ENCODE data around the gene CCT5. TPM values are rescaled to one million over a fixed set of nuclear protein-coding genes. Genes with fewer than 3 reads are reported as not detected.
"Not testable (repeated sequence)": the region's sequence is repeated elsewhere in the genome, so short reads cannot be mapped to it uniquely, and the experiment has no call there.

Gene CCT5
- total RNA-seq, 2 donors from 2014 or later, result 347 to 353 TPM

DNA sequence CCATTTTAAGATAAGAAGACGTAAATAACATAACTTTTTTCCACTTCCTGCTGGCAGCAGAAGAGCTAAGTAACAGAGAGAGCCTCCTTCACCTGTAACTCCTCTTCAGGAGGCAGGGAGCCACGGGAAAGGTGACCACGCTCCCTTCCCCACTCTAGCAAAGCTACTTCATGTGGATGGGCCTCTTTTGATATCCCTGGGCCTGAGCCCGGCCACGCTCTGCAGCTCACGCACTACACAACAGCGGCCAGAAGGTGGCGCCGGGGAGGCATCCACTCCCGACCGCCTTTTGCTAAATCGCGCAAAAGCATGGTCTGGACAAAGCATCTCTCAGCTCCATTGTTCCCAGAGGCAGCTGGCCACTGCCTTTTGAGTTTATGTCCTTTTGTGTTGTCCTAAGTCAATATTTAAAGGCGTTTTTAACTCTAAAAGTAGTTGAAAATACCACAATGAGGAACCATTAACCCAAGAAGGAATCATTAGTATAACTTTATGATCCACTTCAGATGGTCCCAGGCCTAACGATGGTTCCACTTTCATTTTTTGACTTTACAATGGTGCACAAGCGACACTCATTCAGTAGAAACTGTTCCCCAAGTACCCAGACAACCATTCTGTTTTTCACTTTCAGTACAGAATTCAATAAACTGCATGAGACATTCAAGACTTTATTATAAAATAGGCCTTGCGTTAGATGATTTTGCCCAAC is 34.0 kb downstream of the CCT5 start:
- Mint-ChIP-seq H3K27ac (no peak overlapping the region), H3K9me3 (no peaks in the 10 kb centered on the region), H3K36me3 (no peaks in the 10 kb centered on the region)
- DNase-seq (ENCODE audit: low spot score in 2 of 2) (peak; percentile 76 to 81), ATAC-seq (peak; percentile 93 to 94)

DNA sequence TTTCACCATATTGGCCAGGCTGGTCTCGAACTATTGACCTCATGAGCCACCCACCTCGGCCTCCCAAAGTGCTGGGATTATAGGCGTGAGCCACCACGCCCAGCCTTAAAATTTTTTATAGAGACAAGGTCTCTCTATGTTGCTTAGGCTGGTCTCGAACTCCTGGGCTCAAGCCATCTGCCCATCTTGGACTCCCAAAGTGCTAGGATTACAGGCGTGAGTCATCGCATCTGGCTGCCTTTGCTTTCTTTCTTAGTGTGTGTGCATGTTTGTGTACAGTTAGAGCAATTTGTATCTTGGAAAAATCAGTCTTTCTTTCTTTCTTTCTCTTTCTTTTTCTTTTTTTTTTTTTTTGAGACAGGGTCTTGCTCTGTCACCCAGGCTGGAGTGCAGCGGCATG is 35.3 kb downstream of the CCT5 start:
- not testable (repeated sequence) for ATAC-seq; H3K9me3 Mint-ChIP-seq; H3K36me3 Mint-ChIP-seq; H3K27ac Mint-ChIP-seq; DNase-seq (ENCODE audit: low spot score in 2 of 2)

DNA sequence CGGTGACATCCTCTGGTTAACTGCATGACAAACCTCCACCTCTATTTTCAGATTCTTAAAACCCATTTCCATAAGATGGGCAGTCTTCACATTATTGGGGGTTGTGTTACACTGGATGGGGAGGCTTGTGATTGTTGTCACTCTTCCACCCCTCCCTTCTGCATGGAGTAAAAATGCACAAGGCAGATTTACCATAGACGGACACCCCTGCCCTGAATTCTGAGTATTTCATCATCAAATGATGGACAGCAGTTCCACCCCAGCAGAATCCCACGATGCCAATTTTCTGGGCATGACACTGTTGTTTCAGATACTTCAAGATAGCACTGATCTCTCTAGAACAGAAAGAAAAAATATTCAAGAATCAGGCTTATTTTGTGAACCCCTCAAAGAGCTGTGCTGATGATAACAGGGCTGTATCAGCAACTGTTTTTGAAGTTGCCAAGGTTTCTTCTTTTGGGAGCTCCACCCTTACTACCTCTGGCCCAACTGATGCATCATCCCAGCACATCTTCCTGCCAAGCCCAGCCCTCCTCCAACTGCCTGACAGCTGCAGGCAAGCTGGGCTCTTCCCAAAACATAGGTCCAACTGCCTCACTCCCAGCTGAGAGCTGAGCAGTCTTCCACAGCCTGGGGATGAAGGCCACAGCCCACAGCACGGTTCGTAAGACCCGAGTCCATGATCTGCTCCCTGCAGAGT is 36.2 kb downstream of the CCT5 start:
- ATAC-seq, result no peak
- no peak overlapping the region for H3K27ac Mint-ChIP-seq
- H3K36me3 Mint-ChIP-seq, result no peaks in the 10 kb centered on the region
- no peaks in the 10 kb centered on the region for H3K9me3 Mint-ChIP-seq
- no peak for DNase-seq (ENCODE audit: low spot score in 2 of 2)

DNA sequence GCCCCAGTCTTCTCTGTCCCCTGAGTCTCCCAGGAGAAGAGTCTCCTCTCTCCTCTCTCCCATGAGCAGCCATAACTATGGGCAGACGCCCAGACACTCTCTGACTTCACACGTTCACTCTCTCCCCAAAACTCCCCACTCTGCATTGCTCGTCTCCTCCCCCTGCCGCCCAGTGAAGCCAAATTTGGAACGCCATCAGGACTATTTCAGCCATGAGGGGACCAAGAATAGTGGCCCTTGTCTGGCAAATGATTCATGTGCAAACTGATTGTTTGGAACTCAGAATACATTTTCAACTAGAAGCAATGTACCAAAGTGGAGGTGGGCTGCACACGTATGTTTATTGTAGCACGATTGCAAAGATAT is 36.8 kb downstream of the CCT5 start:
- ATAC-seq (no peak), DNase-seq (ENCODE audit: low spot score in 2 of 2) (no peak)
- H3K36me3 Mint-ChIP-seq, result no peaks in the 10 kb centered on the region
- no peak overlapping the region for H3K27ac Mint-ChIP-seq
- no peaks in the 10 kb centered on the region for H3K9me3 Mint-ChIP-seq

DNA sequence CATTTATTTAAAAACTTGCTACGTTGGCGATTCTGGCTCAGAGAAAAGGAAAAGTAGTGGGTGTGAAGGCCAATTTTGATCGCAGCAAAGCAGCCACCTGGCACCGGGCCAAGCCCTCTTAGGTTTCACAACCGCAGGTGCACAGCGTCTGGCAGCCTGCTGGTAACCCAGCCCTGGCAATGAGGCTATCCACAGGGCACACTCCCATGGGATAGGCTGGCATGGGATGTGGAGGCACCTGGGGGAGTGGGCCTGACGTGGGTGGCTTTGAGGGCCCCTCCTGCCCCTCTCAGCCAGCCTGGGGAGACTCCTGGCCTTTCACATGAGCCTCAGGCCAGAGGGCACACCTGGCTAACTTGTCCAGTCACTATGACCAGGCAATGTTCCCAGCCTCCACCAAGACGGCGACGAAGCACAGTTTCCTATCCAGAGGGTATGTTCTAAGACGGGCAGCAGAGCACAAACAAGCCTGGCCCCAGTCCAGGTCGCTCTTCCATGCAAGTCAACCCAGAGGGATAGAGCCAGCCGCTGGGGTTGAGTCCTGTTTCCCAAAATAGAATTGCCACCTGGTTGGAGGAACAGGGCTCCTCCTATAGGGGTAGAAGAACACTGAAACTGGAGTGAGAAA is 38.6 kb downstream of the CCT5 start:
- ATAC-seq (peak in 1 of 2 donors; percentile 32), DNase-seq (ENCODE audit: low spot score in 2 of 2) (peak in 1 of 2 donors; percentile 37)
- Mint-ChIP-seq H3K27ac (no peak overlapping the region), H3K36me3 (no peaks in the 10 kb centered on the region), H3K9me3 (no peaks in the 10 kb centered on the region)

DNA sequence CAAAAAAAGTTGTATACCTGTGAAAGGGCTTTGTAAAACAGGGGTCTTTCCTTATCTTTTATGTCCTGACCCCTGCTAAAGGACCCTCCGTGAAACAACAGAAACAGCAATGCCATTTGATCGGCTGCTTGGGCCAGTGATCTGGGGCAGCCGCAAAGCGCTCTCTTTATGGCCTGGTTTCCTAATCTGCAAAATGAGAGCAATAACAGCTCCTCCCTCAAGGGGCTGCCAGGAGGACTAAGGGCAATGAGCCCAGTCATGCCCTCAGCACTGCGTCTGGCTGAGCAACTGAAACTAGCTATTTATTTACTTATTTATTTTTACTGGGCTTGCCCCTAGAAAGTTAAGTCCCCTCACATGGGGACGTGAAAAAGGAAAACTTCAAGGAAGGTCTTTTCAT is 39.3 kb downstream of the CCT5 start:
- ATAC-seq (no peak), DNase-seq (ENCODE audit: low spot score in 2 of 2) (no peak)
- no peak overlapping the region for H3K27ac Mint-ChIP-seq

DNA sequence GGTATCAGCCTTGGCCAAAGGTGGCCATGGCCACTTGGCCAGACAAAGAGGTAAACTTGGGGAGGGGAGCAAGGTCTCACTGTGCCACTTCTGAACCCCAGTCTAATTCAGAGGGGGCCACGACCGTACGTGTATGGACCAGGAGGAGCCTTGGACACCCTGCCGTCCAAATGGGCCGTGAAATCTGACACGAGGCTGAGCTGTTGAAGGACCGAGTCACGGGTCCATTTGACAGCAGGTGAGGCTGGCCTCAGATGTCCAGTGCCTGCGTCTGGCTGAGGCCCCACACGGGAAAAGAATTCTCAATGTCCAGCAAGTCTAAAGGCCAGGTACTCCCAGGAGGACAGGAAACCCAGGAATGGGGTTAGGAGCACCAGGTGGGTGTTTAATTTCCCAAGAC is 39.9 kb downstream of the CCT5 start:
- ATAC-seq (no peak), DNase-seq (ENCODE audit: low spot score in 2 of 2) (no peak)
- no peaks in the 10 kb centered on the region for H3K9me3 Mint-ChIP-seq
- H3K27ac Mint-ChIP-seq, result no peak overlapping the region
- H3K36me3 Mint-ChIP-seq, result no peaks in the 10 kb centered on the region

More for the DNA sequence above, 39.3 kb downstream of the CCT5 start:
- no peaks in the 10 kb centered on the region for H3K36me3 Mint-ChIP-seq
- no peaks in the 10 kb centered on the region for H3K9me3 Mint-ChIP-seq

DNA sequence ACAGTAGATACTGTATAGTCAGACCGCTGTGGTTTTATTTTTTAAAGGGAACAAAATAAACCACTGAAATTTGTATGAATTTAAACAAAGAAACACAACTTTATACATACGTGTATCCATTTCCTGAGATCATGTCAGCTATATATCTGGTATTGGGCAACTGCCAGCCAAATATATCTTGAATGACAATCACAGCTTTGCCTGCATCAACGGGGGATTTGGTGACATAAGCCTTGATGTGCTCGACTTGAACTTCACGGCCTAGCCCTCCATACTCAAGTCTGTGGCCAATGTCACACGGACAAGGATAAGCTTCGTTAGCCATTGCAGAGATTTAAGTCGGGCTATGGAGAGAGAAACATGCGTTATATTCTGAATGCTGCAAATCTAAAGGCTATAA is 40.4 kb downstream of the CCT5 start:
- DNase-seq (ENCODE audit: low spot score in 2 of 2), result no peak
- Mint-ChIP-seq H3K9me3 (no peaks in the 10 kb centered on the region), H3K36me3 (no peaks in the 10 kb centered on the region), H3K27ac (no peak overlapping the region)
- ATAC-seq, result no peak

DNA sequence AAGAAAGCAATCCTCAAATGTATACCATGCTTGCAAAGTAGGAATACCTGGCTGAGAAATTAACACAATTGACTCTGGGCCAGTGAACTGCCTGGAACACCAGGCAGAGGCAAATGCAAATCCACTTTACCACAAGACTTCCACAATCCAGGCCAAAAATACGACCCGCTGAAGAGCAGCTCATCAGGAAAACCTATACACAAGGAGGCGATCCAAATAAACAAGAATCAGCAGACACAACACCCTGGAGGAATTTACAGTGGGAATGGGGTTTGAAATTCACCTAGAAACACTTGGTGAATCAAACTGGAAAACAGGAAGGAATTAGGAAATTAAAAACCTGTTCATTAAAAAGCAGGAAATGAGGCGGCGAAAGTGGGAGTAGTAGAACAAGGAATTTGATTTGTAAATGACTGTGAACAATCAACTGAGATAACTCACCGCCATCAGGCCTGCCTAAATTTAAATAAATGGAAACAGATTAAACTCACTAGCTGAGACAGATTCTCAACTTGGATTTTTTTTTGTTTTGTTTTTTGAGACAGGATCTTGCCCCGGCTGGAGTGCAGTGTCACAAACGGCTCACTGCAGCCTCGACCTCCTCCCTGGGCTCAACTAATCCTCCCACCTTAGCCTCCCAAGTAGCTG is 41.7 kb downstream of the CCT5 start:
- no peaks in the 10 kb centered on the region for H3K36me3 Mint-ChIP-seq
- DNase-seq (ENCODE audit: low spot score in 2 of 2) (no peak), ATAC-seq (no peak)
- no peak overlapping the region for H3K27ac Mint-ChIP-seq
- H3K9me3 Mint-ChIP-seq, result no peaks in the 10 kb centered on the region

DNA sequence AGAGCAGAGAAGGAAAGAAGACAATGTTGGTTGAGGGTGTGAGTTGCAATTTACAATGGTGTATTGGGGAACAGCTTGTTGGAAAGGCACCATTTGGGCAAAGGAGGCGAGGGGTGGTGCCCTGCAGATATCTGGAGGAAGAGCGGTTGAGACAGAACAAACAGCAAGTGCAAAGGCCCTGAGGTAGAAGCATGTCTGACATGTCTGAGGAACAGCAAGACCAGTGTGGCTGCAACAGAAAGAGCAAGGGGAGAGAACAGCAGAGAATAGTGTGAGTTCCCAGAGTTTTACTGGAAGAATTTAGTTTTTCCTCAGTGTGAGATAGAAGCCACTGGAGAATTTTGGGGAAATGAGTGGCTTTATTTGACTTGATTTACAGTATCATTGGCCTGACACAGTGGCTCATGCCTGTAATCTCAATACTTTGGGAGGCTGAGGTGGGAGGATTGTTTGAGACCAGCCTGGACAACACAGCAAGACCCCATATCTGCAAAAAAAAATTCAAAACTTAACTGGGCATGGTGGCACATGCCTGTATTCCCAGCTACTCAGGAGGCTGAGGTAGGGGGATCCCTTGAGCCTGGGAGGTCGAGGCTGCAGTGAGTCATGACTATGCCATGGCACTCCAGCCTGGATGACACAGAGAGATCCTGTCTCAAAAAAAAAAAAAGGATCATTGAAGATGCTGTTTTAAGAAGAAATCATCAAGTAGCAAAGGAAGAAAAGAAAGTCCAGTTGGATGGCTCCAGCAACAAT is 44.0 kb downstream of the CCT5 start:
- ATAC-seq (no peak), DNase-seq (ENCODE audit: low spot score in 2 of 2) (no peak)
- Mint-ChIP-seq H3K27ac (no peak overlapping the region), H3K36me3 (no peaks in the 10 kb centered on the region), H3K9me3 (no peaks in the 10 kb centered on the region)

DNA sequence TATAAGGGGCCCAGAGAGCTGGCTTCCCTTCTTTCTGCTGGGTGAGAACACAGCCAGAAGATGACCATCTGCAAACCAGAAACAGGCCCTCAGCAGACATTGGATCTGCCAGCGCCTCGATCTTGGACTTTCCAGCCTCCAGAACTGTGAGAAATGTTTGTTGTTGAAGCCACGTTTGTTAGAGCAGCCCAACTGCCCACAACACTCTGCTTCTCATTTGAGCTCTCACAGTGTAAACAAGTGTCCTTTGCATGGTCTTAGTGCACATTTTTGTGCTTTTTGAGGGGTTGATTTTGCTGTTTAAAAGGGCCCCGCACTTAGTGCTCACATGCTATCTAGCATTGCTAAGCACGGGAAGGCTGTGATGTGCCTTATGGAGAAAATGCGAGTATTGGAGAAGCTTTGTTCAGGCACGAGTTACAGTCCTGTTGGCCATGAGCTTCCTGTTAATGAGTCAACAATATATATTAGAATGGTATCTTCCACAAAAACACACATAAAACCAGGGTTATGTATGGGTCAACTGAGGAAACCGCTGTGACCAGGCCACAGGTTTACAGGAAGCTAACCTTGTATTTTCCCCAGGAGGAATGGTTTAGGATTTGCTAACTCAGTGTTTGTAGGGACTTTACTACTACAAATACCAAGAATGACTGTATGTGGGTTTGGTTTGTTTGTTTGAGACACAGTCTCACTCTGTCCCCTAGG is 45.7 kb downstream of the CCT5 start:
- DNase-seq (ENCODE audit: low spot score in 2 of 2) (no peak), ATAC-seq (no peak)
- H3K36me3 Mint-ChIP-seq, result no peaks in the 10 kb centered on the region

DNA sequence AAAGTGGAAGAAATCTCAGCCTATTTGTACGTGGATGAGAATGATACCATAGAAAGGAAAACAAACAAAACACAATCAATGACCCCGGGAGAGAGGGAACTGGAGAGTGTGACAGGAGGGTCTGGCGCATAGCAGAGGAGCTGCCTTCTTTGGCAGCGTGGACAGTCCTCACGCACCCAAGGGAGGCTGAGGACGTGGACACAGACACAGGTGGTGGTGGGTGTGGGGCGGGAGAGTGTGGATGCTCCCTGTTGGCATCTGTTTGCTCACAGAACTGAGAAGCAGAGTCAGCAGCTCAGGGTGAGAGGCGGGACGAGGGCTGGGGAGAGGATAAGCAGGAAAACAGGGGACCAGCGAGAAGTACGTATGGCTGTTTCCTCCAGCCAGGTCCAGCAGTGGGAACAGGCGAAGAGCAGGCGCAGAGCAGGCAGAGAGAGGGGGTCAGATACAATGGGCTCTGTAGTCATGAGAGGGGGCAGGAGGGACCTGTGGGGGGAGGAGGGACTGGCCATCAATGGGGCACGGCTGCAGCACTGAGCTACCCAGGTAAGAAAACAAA is 47.6 kb downstream of the CCT5 start:
- Mint-ChIP-seq H3K36me3 (no peaks in the 10 kb centered on the region), H3K27ac (no peak overlapping the region), H3K9me3 (no peaks in the 10 kb centered on the region)
- DNase-seq (ENCODE audit: low spot score in 2 of 2), result no peak
- no peak for ATAC-seq

More for the DNA sequence above, 45.7 kb downstream of the CCT5 start:
- Mint-ChIP-seq H3K9me3 (no peaks in the 10 kb centered on the region), H3K27ac (no peak overlapping the region)

DNA sequence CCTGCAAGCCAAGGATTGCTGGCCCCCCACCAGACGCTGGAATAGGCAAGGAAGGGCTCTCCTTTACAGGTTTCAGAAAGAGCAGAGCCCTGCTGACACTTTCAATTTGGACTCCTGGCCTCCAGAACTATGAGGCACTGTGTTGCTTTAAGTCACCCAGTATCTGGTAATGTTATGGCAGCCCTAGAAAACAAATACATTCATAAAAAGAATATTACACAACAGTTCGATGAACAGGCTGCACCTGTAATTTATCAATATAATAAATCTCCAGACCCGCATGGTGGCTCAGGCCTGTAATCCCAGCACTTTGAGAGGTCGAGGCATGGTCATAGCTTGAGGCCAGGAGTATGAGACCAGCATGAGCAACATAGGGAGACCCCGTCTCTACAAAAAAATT is 50.2 kb downstream of the CCT5 start:
- no peak for ATAC-seq
- Mint-ChIP-seq H3K27ac (no peak overlapping the region), H3K36me3 (no peaks in the 10 kb centered on the region), H3K9me3 (no peaks in the 10 kb centered on the region)
- no peak for DNase-seq (ENCODE audit: low spot score in 2 of 2)

DNA sequence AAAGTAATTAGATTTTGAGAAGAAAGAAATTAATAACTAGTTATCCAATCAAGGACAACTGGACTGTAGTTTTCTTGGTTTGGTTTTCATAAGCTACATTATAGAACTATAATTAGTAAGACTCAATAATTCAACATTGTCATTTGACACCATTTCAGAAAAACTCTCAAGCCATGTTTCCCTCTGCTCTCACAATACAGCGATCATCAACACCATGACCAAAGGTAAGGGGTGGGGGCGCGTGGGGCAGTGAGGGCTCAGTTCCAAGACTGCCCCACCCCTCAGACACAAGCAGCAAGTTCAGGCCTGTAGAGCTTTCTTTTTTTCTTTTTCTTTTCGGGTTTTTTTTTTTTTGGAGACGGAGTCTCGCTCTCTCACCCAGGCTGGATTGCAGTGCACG is 51.2 kb downstream of the CCT5 start:
- H3K27ac Mint-ChIP-seq, result no peak overlapping the region
- ATAC-seq (no peak), DNase-seq (ENCODE audit: low spot score in 2 of 2) (no peak)
- no peaks in the 10 kb centered on the region for H3K36me3 Mint-ChIP-seq
- H3K9me3 Mint-ChIP-seq, result no peaks in the 10 kb centered on the region

DNA sequence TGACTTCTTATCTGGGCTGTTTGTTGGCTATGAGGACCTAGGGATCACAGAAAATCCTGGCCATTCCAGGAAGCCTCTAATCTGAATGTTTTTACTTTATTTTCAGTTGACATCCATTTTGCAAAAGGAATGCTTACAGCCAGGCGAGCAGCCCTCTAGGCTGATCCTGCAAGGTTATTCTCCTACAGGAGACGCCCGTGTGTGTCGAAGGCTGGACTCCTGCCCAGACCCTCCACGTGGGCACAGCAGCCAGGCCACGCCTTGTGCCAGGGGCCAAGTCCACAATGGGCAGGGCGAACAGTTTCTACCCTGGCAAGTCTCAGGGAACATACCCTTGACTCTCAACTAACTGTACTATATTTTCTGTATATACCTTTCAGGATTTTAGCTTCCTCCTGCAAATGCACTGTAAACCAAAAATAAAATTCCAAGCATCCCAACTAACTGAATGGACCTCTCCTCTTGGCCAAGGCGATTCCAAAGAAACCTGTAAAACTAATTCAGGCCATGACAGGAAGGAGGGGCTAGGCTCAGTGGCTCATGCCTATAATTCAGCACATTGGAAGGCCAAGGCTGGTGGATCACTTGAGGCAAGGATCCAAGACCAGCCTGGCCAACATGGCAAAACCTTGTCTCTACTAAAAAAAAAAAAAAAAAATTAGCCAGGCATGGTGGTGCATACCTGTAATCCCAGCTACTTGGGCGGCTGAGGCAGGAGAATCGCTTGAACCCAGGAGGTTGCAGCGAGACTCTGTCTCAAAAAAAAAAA is 51.9 kb downstream of the CCT5 start:
- DNase-seq (ENCODE audit: low spot score in 2 of 2) (no peak), ATAC-seq (no peak)
- peaks cover 0 to 1% of the 10 kb centered on the region in 2 donors for H3K36me3 Mint-ChIP-seq
- no peaks in the 10 kb centered on the region for H3K9me3 Mint-ChIP-seq
- H3K27ac Mint-ChIP-seq, result no peak overlapping the region

All from activated naive CD4-positive, alpha-beta T cell treated with anti-CD3 and anti-CD28 coated beads, Interleukin-2, amount 50 U/mL, for 72 hours (primary cell).